ENCODE results near the gene DEPP1.

- no peak for TF ChIP-seq CTCF (IDR thresholded peaks at IDR 0.05; ENCODE audit: insufficient read depth, low read length)
- TF ChIP-seq GABPA (IDR thresholded peaks at IDR 0.05; ENCODE audit: low read depth), result no peak
- TF ChIP-seq REST (IDR thresholded peaks at IDR 0.05; ENCODE audit: insufficient replicate concordance, low read depth), result no peak
- peak; percentile 87 for TF ChIP-seq POLR2AphosphoS5 (IDR thresholded peaks at IDR 0.05; ENCODE audit: low read depth)
- TF ChIP-seq SPI1 (IDR thresholded peaks at IDR 0.05; ENCODE audit: borderline replicate concordance, low read depth), result peak; percentile 62; the same call in 1 of the 2 replicates
Observed at GRCh38 chr10:44968500-44969400, 9.9 kb downstream of the DEPP1 start.

All from HL-60 (cell line).